SK-N-SH (cell line): ENCODE results near the gene LCA5L. TPM values are rescaled to one million over a fixed set of nuclear protein-coding genes. Genes with fewer than 3 reads are reported as not detected.

ENCODE experiments used
- CTCF ChIA-PET: fragments of 300-600, 350-600 bp; formaldehyde crosslinking; extraction: SDS; loops from one replicate; lab custom pipeline; 2021; lab: Yijun Ruan, JAX
- POLR2A ChIA-PET: fragments of 350-600 bp; sonication (Branson Sonifier 250); formaldehyde crosslinking; extraction: SDS; loops from one replicate; lab custom pipeline; 2020; ENCODE audit warnings: antibody characterized with exemption, inconsistent platforms; lab: Yijun Ruan, JAX
- DNase-seq: peaks from one replicate; pipeline ENCODE4 v3.0.0; 2012
- H2AFZ ChIP-seq: fragments of 200-600 bp; sonication (generic); 2 replicates; pipeline ENCODE4 v1.8.1; 2016; ENCODE audit warnings: antibody characterized with exemption, mild to moderate bottlenecking, low read depth
- H3F3A ChIP-seq: fragments of 200-600 bp; sonication (generic); replicated peaks from 2 replicates; pipeline ENCODE3; 2016; ENCODE audit warnings: antibody characterized with exemption, mild to moderate bottlenecking; ENCODE audit not compliant: insufficient read depth
- H3K27ac ChIP-seq, 2 experiments: fragments of 200-500 bp in 1 of 2; fragments of 200-600 bp in 1 of 2; sonication (Bioruptor generic) in 1 of 2; sonication (generic), shearing (Covaris generic) in 1 of 2; 2 replicates each; pipeline versions ENCODE4 v1.5.1 to v1.6.1; 2014 to 2016; ENCODE audit warnings: low read depth in 2 of 2, inconsistent platforms in 1 of 2, low read length in 1 of 2, mild to moderate bottlenecking in 1 of 2, mixed read lengths in 1 of 2
- H3K27me3 ChIP-seq: fragments of 200-600 bp; sonication (generic), shearing (Covaris generic); 2 replicates; pipeline ENCODE4 v1.6.1; 2016; ENCODE audit warnings: mixed run types; ENCODE audit not compliant: insufficient read depth
- H3K36me3 ChIP-seq, 2 experiments: fragments of 200-500 bp in 1 of 2; fragments of 200-600 bp in 1 of 2; sonication (Bioruptor generic) in 1 of 2; sonication (generic) in 1 of 2; replicated peaks in 1 of 2; 2 replicates each; pipeline versions ENCODE3 to v1.5.1; 2014 to 2016; ENCODE audit warnings: low read length in 1 of 2, mild to moderate bottlenecking in 1 of 2; ENCODE audit not compliant: insufficient read depth in 2 of 2, control insufficient read depth in 1 of 2
- H3K4me1 ChIP-seq, 2 experiments: fragments of 200-500 bp in 1 of 2; fragments of 200-600 bp in 1 of 2; sonication (Bioruptor generic) in 1 of 2; sonication (generic), shearing (Covaris generic) in 1 of 2; 2 replicates each; pipeline versions ENCODE4 v1.5.1 to v1.6.1; 2014 to 2016; ENCODE audit warnings: low read depth in 1 of 2, low read length in 1 of 2, mixed run types in 1 of 2; ENCODE audit not compliant: insufficient read depth in 2 of 2, control insufficient read depth in 1 of 2
- H3K4me2 ChIP-seq: fragments of 200-600 bp; sonication (generic), shearing (Covaris generic); 2 replicates; pipeline ENCODE4 v1.6.1; 2017; ENCODE audit warnings: mixed run types
- H3K4me3 ChIP-seq, 2 experiments: fragments of 200-500 bp in 1 of 2; fragments of 200-600 bp in 1 of 2; sonication (Bioruptor generic) in 1 of 2; sonication (generic), shearing (Covaris generic) in 1 of 2; 2 replicates each; pipeline versions ENCODE4 v1.5.1 to v1.8.1; 2014 to 2016; ENCODE audit warnings: low read depth in 2 of 2, inconsistent platforms in 1 of 2, low read length in 1 of 2, mild to moderate bottlenecking in 1 of 2, mixed read lengths in 1 of 2, moderate library complexity in 1 of 2
- H3K79me2 ChIP-seq: fragments of 200-600 bp; sonication (generic); 2 replicates; pipeline ENCODE4 v1.8.1; 2017; ENCODE audit warnings: mild to moderate bottlenecking; ENCODE audit not compliant: insufficient read depth
- H3K9ac ChIP-seq: fragments of 200-600 bp; sonication (generic); 2 replicates; pipeline ENCODE4 v1.6.1; 2017; ENCODE audit warnings: mixed run types
- H3K9me2 ChIP-seq: fragments of 200-600 bp; sonication (generic); 2 replicates; pipeline ENCODE4 v1.6.1; 2017; ENCODE audit warnings: mixed run types
- H3K9me3 ChIP-seq: fragments of 200-600 bp; sonication (generic); 2 replicates; pipeline ENCODE4 v1.6.1; 2017; ENCODE audit warnings: mixed run types, mild to moderate bottlenecking, moderate library complexity
- H4K20me1 ChIP-seq: fragments of 200-600 bp; sonication (generic); 2 replicates; pipeline ENCODE4 v1.6.1; 2017; ENCODE audit warnings: mild to moderate bottlenecking, mixed run types; ENCODE audit not compliant: insufficient read depth
- EP300 ChIP-seq, 2 experiments: IDR thresholded peaks; 2 replicates each; pipeline versions ENCODE4 v1.4.0 to v1.6.1; 2012; ENCODE audit warnings: borderline replicate concordance in 1 of 2, low read depth in 1 of 2, low read length in 1 of 2
- GABPA ChIP-seq: IDR thresholded peaks from 2 replicates; pipeline ENCODE4 v1.4.0; 2012; ENCODE audit warnings: low read depth, mild to moderate bottlenecking
- MEF2A ChIP-seq: IDR thresholded peaks from 2 replicates; pipeline ENCODE4 v1.4.0; 2012; ENCODE audit warnings: low read depth, borderline replicate concordance
- MXI1 ChIP-seq: IDR thresholded peaks from 2 replicates; pipeline ENCODE4 v1.6.1; 2012; ENCODE audit warnings: mild to moderate bottlenecking, low read depth, low read length, improper control_type of control experiment
- POLR2AphosphoS5 ChIP-seq: IDR thresholded peaks from 2 replicates; pipeline ENCODE4 v1.6.1; 2012; ENCODE audit warnings: low read depth, low read length
- TAF1 ChIP-seq: IDR thresholded peaks from 2 replicates; pipeline ENCODE4 v1.6.1; 2012; ENCODE audit warnings: low read depth, mild to moderate bottlenecking, low read length, moderate library complexity, borderline replicate concordance
- ZBTB33 ChIP-seq: IDR thresholded peaks from 2 replicates; pipeline ENCODE4 v1.4.0; 2012; ENCODE audit warnings: low read depth, borderline replicate concordance
- WGBS: methylation state at CpG from one replicate; pipeline ENCODE4 v1.1.6; 2017; ENCODE audit warnings: low lambda C conversion rate; 5-methylcytosine and 5-hydroxymethylcytosine counted together
- polyA plus RNA-seq, 3 experiments: library from polyadenylated mRNA; depleted of rRNA; stranded (reverse); fragments of >200 nt; gene quantifications; 2 replicates each; pipeline ENCODE4 v1.2.3, GENCODE V29; 2012
- TF ChIP-seq, protein P1 (sequence below): IDR thresholded peaks from 2 replicates; pipeline ENCODE4 v1.4.0; 2012; ENCODE audit warnings: low read depth, borderline replicate concordance
- TF ChIP-seq, protein P2 (sequence below): fragments of 150-350 bp; IDR thresholded peaks from 2 replicates; pipeline ENCODE4 v1.6.1; 2016; ENCODE audit warnings: mild to moderate bottlenecking, low read depth, low read length

Gene LCA5L
- polyA plus RNA-seq, 1 of the 3 experiments (the other 2 are of a cell fraction) = 0.74 TPM

DNA sequence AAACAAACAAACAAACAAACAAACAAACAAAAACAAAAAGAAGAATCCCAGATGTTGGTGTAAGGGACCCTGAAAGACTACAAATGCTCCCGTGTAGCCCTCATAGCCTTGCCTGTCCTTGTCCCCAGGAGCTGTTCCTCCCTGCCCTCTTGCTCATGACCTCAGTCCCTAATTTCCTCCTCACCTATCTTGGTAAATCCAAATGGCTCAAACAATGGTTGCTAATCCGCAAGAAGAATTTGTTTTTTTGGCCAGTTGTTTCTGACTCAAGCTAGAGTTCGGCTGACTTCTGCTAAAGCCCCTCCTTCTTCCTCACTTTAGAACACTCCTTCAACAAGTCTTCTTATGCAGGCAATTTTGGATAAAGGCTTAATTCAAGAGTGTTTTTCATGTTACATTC lies 15.6 kb downstream of the LCA5L start:
- CTCF ChIA-PET = interaction anchor here (1.0 to 2.8 kb wide), 4 partner anchors 10 to 15 kb away, joined by 3 to 20 read pairs (median 4); no protein-coding TSS in a partner anchor
- no peaks in the 10 kb centered on the region for H4K20me1 ChIP-seq
- no peak overlapping the region for H3K9ac ChIP-seq
- H3K4me1 ChIP-seq = no peaks in the 10 kb centered on the region
- H3F3A ChIP-seq = peaks cover 4% of the 10 kb centered on the region
- H3K9me2 ChIP-seq = no peaks in the 10 kb centered on the region
- peaks cover 0 to 5% of the 10 kb centered on the region in 2 experiments for H3K36me3 ChIP-seq
- no peaks in the 10 kb centered on the region for H3K27me3 ChIP-seq
- POLR2A ChIA-PET = no interaction called here
- H3K4me2 ChIP-seq = no peak overlapping the region
- WGBS = 97% methylated on average over 3 of the region's 3 CpGs
- no peaks in the 10 kb centered on the region for H3K9me3 ChIP-seq
- H3K27ac ChIP-seq = no peak overlapping the region
- no peaks in the 10 kb centered on the region for H3K79me2 ChIP-seq
- no peak for DNase-seq
- H3K4me3 ChIP-seq = no peak overlapping the region
- TF ChIP-seq EP300 (IDR thresholded peaks at IDR 0.05; ENCODE audit: borderline replicate concordance in 1 of 2, low read depth in 1 of 2, low read length in 1 of 2) (no peak), GABPA (no peak), MEF2A (no peak), POLR2AphosphoS5 (no peak), ZBTB33 (no peak)
- TF ChIP-seq, protein P1, sequence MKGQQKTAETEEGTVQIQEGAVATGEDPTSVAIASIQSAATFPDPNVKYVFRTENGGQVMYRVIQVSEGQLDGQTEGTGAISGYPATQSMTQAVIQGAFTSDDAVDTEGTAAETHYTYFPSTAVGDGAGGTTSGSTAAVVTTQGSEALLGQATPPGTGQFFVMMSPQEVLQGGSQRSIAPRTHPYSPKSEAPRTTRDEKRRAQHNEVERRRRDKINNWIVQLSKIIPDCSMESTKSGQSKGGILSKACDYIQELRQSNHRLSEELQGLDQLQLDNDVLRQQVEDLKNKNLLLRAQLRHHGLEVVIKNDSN = no peak
- no peak overlapping the region for H2AFZ ChIP-seq

DNA sequence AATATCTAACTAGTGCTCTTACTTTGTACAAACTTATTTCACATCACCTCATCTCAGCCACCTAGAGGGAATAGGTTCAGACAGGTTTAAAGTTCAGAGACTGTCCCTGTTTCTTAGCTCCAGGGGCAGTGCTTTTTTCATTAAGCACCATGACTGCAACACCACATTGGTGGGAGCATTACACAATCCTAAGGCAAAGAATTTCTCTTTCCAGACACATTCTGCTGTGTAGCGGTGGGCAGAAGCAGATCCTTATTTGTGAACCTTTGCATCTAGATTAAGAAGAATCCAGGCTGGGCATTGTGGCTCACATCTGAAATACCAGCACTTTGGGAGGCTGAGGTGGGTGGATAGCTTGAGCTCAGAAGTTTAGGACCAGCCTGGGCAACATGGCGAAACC lies 16.1 kb downstream of the LCA5L start:
- Histone ChIP-seq H3K9ac (no peak overlapping the region), H3K4me3 (no peak overlapping the region), H3K79me2 (no peaks in the 10 kb centered on the region), H3K9me2 (no peaks in the 10 kb centered on the region), H3K9me3 (no peaks in the 10 kb centered on the region), H3K36me3 (peaks cover 0 to 5% of the 10 kb centered on the region in 2 experiments), H3K4me2 (no peak overlapping the region), H4K20me1 (no peaks in the 10 kb centered on the region), H3F3A (peaks cover 4% of the 10 kb centered on the region), H3K4me1 (no peaks in the 10 kb centered on the region), H3K27me3 (no peaks in the 10 kb centered on the region), H3K27ac (no peak overlapping the region), H2AFZ (no peak overlapping the region)
- CTCF ChIA-PET = interaction anchor here (1.4 to 1.5 kb wide), 2 partner anchors 13 to 15 kb away, joined by 3 to 4 read pairs; no protein-coding TSS in a partner anchor
- no peak for TF ChIP-seq MXI1
- no peak for TF ChIP-seq TAF1
- TF ChIP-seq, protein P2, sequence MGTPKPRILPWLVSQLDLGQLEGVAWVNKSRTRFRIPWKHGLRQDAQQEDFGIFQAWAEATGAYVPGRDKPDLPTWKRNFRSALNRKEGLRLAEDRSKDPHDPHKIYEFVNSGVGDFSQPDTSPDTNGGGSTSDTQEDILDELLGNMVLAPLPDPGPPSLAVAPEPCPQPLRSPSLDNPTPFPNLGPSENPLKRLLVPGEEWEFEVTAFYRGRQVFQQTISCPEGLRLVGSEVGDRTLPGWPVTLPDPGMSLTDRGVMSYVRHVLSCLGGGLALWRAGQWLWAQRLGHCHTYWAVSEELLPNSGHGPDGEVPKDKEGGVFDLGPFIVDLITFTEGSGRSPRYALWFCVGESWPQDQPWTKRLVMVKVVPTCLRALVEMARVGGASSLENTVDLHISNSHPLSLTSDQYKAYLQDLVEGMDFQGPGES = no peak
- no peak for TF ChIP-seq MEF2A
- WGBS = 82% methylated on average over 2 of the region's 2 CpGs
- DNase-seq = no peak
- POLR2A ChIA-PET = no interaction called here
